GM19099 (cell line): ENCODE results near the gene CRTAP.

Experiments
- POLR2A ChIP-seq: IDR thresholded peaks from 3 replicates; pipeline ENCODE4 v1.6.1; 2011; ENCODE audit warnings: low read depth; ENCODE audit not compliant: insufficient read length; ENCODE audit errors: extremely low read depth

Gene CRTAP

DNA sequence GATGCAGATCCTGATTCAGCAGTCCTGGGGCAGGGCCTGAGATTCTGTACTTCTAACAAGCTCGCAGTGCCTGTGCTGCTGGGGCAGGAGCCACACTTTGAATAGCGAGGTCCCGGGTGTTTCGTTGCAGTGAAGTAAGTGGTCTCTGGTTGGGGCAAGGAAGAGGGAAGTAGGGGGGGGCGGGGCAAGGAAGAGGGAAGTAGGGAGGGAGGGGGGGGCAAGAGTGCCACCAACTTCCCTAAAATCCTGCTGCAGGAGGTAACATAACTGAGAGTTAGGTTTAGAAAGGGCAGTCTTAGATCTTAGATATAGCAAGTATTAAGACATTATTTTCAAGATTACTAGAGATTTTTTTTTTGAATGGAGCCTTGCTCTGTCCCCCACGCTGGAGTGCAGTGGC lies 35.5 kb downstream of the CRTAP start:
- no peak for TF ChIP-seq POLR2A

DNA sequence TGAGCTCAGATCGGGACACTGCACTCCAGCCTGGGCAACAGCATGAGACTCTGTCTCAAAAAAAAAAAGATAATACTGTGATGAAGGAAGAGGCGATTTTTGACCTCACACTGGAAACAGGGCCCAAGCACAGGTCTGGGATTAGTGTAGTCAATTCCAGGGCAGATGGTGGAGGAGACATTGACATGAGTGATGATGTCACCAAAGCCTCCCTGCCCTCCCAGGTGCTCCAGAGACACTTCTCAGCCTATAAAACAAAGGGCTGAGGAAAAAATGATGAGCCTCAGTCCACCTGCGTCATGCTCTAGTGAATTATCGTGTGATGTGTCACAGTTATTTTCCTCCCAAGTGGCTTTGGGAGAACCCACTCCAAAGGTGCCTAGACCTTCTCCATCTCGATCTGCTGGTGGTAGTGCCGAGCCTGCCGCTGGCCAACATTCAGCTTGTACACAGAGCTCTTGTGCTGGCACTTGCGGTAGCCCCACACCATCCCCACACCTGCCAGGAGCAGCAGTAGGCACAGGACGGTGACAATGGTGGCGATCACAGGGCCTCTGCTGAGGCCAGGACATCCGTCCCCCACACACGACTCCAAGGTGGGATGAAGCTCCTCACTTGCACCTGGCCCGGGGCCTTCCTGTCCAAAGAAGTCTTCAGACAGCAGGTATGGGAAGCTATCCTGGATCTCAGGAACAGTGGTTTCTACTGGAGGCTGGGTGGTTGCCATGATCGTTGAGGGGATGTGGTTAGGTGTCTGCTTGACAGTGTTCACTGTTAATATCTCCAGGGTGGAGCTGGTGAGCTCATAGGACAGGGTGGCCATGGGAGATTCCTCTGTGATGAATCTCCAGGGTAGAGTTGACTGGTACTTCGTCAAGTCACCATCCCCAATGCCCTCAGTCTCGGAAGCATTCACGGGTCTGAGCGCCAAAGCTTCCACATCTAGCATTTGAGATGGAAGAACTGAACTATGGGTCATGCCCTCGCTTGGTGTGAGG lies 38.8 kb downstream of the CRTAP start:
- TF ChIP-seq POLR2A = no peak

DNA sequence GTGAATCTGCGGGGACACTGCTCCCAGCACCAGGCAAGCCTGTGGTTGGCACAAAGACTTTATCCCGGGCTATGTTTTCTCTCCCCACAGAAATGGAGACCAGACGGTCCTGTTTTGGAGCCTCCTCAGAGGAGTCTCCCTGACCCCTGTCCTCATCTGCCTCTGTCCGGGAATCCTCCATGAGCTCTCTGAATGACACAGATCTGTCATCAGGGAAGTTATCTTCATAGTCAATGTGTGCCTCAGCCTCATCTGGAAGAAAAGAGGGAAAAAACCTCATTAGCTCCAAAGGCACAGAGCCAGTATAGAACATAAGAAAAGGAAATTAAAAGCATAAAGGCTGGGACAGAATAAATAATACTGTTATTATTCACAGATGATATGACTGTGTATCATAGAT lies 40.0 kb downstream of the CRTAP start:
- no peak for TF ChIP-seq POLR2A

DNA sequence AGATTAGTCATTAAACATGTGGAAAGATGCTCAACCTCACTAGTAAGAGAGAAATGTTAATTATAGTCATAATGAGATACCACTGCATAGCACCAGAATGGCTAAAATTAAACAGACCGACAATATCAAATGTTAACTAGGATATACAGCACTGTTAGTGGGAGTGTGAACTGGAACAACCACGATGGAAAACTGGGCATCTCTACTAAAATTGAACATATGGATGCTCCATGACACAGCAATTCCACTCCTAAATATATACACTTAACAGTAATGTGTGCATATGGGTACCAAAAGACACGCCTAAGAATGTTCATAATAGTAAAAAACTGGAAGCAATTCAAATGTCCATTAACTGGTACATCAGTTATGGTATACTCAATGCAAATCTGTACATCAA lies 41.5 kb downstream of the CRTAP start:
- TF ChIP-seq POLR2A = no peak

DNA sequence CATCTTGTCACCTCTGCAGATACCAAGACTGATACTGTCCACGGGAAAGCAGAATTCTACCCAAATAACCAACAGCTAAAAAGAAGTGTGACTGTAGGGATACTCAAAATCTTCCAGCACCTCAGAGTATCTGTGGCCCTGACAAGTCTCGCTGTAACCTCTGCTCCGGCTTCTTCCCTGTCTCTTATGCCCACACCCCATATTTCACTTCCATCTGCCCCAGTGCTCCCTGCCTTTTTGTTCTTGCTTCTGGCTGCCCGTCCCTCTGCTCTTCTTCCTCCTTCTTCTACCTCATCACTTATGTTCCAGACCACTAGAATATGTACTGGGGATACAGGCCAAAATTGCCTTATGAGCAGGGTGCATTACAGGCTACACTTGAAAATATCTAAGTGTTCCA lies 45.4 kb downstream of the CRTAP start:
- no peak for TF ChIP-seq POLR2A

DNA sequence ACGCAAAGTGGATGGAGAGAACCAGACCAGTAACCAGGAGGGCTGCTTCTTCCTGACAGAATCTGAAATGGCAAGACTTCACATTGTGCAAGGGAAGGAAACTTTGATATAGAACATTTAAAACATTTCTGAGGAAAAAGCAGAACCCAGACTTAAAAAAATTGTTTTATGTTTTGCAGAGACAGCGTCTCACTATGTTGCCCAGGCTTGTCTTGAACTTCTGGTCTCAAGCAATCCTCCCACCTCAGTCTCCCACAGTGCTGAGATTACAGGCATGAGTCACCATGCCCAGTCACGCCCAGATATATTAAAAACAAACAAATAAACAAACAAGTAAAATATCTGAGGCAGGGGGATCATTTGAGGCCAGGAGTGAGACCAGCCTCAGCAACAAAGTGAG lies 46.2 kb downstream of the CRTAP start:
- no peak for TF ChIP-seq POLR2A

DNA sequence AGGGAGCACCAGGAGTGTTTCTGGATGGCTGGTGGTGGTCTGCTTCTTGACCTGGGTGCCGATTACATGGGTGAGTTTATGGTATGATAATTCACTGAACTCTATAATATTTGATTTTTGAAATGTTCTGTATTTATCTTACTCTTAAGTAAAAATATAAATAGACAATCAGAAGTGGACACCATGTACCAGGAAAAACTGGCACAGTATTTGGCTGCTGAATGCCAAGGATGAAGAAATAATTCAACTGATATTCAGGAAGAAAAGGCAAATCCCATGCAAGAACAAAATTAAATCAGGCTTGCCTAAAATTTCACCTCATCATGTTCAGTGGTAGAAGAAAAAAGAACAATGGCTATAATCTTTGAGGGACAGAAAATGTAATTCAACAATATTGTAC lies 51.6 kb downstream of the CRTAP start:
- TF ChIP-seq POLR2A = no peak

DNA sequence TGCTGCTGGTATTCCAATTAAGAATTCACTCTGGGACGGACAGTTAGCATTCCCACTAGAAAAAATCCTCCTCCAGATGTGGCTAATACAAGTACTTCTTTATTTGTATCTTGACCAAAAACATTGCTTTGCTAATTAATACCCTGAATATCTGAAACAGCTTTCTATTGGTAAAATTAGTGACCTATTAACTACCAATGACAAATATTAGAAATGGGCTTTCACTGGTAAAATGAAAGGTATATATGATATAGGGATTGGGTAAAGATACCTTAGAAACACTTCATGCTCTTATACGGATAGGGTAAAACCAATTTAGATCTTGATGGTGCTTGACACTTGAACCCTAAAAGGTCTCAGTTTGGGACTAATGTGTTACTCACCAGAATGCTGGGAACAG lies 52.3 kb downstream of the CRTAP start:
- no peak for TF ChIP-seq POLR2A

DNA sequence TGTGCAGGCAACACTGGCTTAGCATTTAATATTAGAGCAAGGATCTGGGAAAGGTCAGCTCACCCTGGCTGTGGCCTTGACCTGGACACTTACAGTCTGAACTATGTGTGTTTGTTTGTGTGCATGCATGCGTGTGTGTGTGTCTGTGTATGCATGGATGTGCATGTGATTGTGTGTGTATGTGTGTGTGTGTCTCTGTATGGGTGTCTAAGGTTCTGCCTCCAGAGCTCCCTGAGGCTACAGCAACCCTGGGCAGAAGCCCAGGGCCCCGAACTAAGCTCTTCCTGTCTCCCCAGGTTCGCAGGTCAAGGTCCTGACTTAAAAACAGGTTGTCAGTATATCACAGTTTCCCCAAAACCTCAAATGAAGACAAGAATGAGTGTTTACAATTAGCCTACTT lies 53.5 kb downstream of the CRTAP start:
- no peak for TF ChIP-seq POLR2A

DNA sequence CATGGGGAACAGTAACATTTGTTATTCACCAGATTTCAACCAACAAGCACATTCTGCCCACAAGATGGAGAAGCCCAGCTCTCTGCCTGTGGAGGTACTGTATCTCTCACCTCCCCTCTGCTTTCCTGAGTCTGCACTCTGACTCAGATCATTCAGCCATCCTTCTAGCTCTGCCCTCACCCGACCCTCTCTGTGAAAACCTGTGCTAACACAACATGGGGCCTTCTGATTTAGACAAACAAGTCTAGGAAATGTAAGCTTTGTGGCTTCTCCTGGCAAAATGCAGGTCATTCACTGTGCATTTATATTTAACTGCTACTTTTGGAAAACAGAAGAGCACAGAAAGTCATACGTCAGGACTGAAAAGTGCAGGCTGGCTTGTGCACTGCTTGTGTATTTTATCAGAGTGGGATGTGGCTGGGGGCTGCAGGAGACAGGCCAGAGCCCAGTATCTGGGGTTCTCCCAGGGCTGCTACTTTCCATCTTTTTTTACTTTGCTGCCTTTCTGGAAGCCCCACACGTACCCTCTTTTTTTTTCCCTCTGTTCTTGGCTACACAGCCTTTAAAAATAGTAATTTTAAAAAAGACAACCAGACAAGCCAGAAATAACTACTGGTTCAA lies 54.0 kb downstream of the CRTAP start:
- no peak for TF ChIP-seq POLR2A

DNA sequence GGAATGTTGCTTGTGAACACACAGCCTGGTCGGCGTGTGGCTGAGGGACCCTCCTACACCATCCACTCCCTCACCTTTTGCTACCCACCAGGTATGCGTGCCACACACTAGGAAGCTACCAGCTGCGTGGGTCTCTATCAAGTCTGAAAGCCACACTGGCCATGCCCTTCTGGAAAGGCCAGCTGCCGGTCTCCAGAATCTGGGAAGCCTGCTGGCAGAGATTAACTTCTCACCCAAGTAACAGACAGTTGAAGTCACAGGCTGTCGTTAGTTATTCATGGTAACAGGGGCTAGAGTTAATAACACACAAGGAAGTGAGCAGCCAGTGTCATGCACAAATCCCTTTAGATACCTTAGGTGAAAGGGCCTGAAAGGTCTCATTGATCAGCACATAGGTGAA lies 56.7 kb downstream of the CRTAP start:
- no peak for TF ChIP-seq POLR2A

DNA sequence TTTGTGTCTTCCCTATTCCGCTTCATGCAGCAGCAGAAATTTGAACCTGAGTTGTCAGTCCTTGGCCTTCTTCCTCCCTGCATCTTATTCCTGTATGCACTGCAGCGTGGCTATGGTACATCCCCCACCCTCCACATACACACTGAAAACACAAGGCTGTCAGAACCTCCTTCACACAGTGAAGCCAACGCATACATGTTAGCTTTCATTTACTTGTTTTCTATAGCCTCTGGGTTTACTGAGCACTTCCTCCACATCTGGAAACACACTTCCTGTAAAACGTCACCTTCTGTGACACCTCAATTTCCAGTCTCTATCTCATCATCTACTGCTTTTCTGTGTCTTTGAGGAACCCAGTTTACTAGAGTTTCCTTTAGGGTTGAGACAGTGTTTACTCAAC lies 57.8 kb downstream of the CRTAP start:
- no peak for TF ChIP-seq POLR2A

DNA sequence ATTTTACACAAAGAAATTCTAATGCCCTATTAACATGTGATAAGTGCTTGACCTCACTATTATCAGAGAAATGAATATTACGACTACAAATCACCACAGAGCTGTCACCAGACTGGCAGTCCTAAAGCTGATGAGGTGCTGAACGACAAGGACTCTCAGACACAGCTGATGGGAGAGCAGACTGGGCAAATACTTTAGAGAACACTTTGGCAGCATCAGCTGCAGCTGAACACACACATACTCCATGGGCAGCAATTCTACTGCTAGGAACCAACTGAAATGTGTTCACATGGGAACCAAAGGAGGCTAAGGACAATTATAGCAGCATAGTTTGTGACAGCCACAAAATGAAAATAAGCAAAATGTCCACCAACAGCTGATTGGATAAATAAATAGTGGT lies 59.3 kb downstream of the CRTAP start:
- no peak for TF ChIP-seq POLR2A

DNA sequence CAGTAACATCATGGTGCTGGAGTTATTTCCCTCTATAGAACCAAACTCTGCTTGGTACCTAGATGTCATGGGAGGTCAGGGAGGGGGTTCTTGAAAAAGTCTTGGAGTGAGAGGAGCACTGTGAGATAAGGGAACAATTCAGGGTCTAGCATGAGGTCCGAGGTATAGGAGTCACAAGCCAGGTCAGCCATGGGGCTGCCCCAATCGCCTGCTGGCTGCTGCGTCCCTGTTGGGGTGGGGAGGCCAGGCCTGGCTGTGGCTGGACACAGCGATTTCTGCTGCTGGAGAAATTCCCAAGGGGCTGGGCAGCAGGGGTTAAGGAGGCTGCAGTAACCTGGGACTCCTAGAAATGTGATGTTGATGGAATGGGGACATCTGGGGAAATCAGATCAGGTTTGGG lies 59.9 kb downstream of the CRTAP start:
- TF ChIP-seq POLR2A = no peak

DNA sequence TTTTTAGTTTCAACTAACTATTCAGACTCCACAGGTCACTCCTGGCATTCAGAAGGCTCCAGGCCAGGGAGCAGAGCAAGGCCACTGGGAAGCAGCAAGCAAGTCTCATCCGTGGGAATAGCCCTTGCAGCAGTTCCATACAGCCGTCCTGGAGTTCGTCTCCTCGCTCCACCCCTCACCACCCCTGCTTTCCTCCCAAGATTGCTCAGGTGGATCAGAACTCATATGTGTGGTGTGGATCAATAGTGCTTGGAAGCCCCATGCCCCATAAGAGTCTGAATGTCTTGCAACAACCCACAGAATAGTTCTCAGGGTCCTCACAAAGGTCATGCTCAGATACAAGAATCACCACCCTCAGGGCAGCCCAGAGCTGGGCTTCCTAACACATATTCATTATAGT lies 60.3 kb downstream of the CRTAP start:
- no peak for TF ChIP-seq POLR2A

DNA sequence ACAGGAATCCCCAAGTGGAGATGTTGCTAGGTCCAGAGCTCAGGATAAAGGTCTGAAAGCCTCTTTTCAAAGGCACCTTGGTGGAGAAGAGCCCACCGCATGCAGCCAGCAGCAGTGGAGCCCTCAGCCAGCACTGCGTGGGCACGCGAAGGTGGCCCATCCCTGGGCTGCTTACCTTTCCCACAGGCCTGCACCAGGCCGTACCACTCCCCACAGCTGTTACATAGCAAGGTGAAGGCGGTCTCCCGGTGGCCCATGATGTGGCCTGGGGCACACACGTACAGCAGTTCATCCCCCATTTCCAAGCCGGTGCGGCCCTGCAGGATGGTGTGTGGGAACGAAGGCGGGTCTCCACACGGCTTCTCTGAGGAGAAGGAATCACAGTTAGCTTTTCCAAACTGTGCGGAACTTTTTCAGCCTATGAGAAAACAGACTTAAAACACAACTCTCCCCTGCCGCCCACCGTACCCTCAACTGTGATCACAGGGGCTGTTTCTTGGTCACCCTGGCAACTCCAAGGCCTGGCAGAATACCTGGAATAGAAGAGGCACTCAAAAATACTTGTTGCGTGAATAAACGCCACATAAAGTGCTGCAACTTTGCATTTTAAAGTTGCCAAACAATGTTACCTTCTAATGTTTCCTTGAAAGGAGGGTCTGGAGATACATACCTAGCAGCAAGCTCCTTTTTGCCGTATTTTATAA lies 61.0 kb downstream of the CRTAP start:
- TF ChIP-seq POLR2A = no peak
